ENCODE measurements around the gene VAV2.

The VAV2 gene

GRCh38 chr9:133779081-133779480 lies 213.0 kb downstream of the VAV2 start:
- Histone ChIP-seq H3K4me1 (peaks cover 5 to 54% (median 39%) of the 10 kb centered on the region in 10 experiments; a peak in 17 of 20 replicates), H3K9me3 (replicated peaks in 1 of 11) (peaks cover 9 to 13% (median 10%) of the 10 kb centered on the region in 11 experiments), H3K36me3 (peaks cover 22 to 53% (median 29%) of the 10 kb centered on the region in 11 experiments), H3K27me3 (no peaks in the 10 kb centered on the region), H3K9ac (peak overlapping the region in 1 of 11 experiments; percentile 33; a peak in 2 of 22 replicates), H3K27ac (no peak overlapping the region), H3K4me2 (no peak overlapping the region), H4K20me1 (peaks cover 0 to 23% (median 6%) of the 10 kb centered on the region in 11 experiments; a peak in 9 of 22 replicates), H3K4me3 (no peak overlapping the region)
- no peak for TF ChIP-seq Cebpa-rat (IDR thresholded peaks at IDR 0.05)

GRCh38 chr9:133778336-133779013 lies 213.6 kb downstream of the VAV2 start:
- Histone ChIP-seq H3K9ac (no peak overlapping the region), H3K36me3 (peaks cover 28 to 59% (median 34%) of the 10 kb centered on the region in 11 experiments), H3K4me3 (no peak overlapping the region), H3K4me1 (peaks cover 5 to 48% (median 33%) of the 10 kb centered on the region in 10 experiments; a peak in 17 of 20 replicates), H3K27ac (no peak overlapping the region), H4K20me1 (peaks cover 0 to 23% (median 5%) of the 10 kb centered on the region in 11 experiments; a peak in 9 of 22 replicates), H3K27me3 (no peaks in the 10 kb centered on the region), H3K9me3 (replicated peaks in 1 of 11) (peaks cover 11 to 19% (median 14%) of the 10 kb centered on the region in 11 experiments), H3K4me2 (no peak overlapping the region)
- no peak for TF ChIP-seq Cebpa-rat (IDR thresholded peaks at IDR 0.05)

- Histone ChIP-seq H3K9ac (peak overlapping the region in 2 of 11 experiments; percentile 1 to 28; a peak in 1 of 22 replicates), H3K27me3 (no peaks in the 10 kb centered on the region), H3K27ac (no peak overlapping the region), H3K9me3 (replicated peaks in 1 of 11) (peaks cover 11 to 19% (median 14%) of the 10 kb centered on the region in 11 experiments), H3K36me3 (peaks cover 28 to 63% (median 38%) of the 10 kb centered on the region in 11 experiments), H3K4me1 (peaks cover 5 to 42% (median 26%) of the 10 kb centered on the region in 10 experiments; a peak in 17 of 20 replicates), H3K4me2 (peak overlapping the region in 9 of 11 experiments; percentile 37 to 73 (median 62); a peak in 16 of 22 replicates), H3K4me3 (no peak overlapping the region), H4K20me1 (peaks cover 0 to 22% (median 4%) of the 10 kb centered on the region in 11 experiments; a peak in 9 of 22 replicates)
- no peak for TF ChIP-seq Cebpa-rat (IDR thresholded peaks at IDR 0.05)
These were observed 214.3 kb downstream of the VAV2 start for GRCh38 chr9:133777871-133778270.

- H3K4me1 ChIP-seq = peaks cover 5 to 36% (median 20%) of the 10 kb centered on the region in 10 experiments; a peak in 16 of 20 replicates
- H3K27me3 ChIP-seq = no peaks in the 10 kb centered on the region
- peaks cover 0 to 15% (median 0%) of the 10 kb centered on the region in 11 experiments; a peak in 3 of 22 replicates for H4K20me1 ChIP-seq
- no peak for TF ChIP-seq Cebpa-rat (IDR thresholded peaks at IDR 0.05)
- H3K36me3 ChIP-seq = peaks cover 28 to 69% (median 44%) of the 10 kb centered on the region in 11 experiments
- peaks cover 11 to 19% (median 14%) of the 10 kb centered on the region in 11 experiments for H3K9me3 ChIP-seq (replicated peaks in 1 of 11)
- H3K4me2 ChIP-seq = peak overlapping the region in 10 of 11 experiments; percentile 20 to 73 (median 58); a peak in 19 of 22 replicates
- peak overlapping the region in 2 of 11 experiments; percentile 11 to 37; a peak in 3 of 22 replicates for H3K27ac ChIP-seq
- H3K4me3 ChIP-seq = no peak overlapping the region
- peak overlapping the region in 7 of 11 experiments; percentile 1 to 51 (median 30); a peak in 7 of 22 replicates for H3K9ac ChIP-seq
These were observed 214.9 kb downstream of the VAV2 start for GRCh38 chr9:133777068-133777791.

GRCh38 chr9:133775951-133776905 lies 215.9 kb downstream of the VAV2 start:
- Histone ChIP-seq H3K36me3 (peaks cover 28 to 78% (median 47%) of the 10 kb centered on the region in 11 experiments), H3K9ac (peak overlapping the region in 1 of 11 experiments; percentile 33; a peak in 1 of 22 replicates), H3K27ac (no peak overlapping the region), H3K4me3 (no peak overlapping the region), H4K20me1 (peaks cover 0 to 14% (median 0%) of the 10 kb centered on the region in 11 experiments; a peak in 2 of 22 replicates), H3K27me3 (no peaks in the 10 kb centered on the region), H3K4me1 (peaks cover 4 to 31% (median 20%) of the 10 kb centered on the region in 10 experiments; a peak in 16 of 20 replicates), H3K4me2 (peak overlapping the region in 8 of 11 experiments; percentile 38 to 73 (median 64); a peak in 12 of 22 replicates), H3K9me3 (replicated peaks in 1 of 11) (peaks cover 11 to 19% (median 14%) of the 10 kb centered on the region in 11 experiments)
- TF ChIP-seq Cebpa-rat (IDR thresholded peaks at IDR 0.05) = no peak

- Histone ChIP-seq H3K27ac (no peak overlapping the region), H4K20me1 (peaks cover 0 to 14% (median 0%) of the 10 kb centered on the region in 11 experiments; a peak in 2 of 22 replicates), H3K36me3 (peaks cover 28 to 82% (median 48%) of the 10 kb centered on the region in 11 experiments), H3K4me1 (peaks cover 4 to 25% (median 19%) of the 10 kb centered on the region in 10 experiments; a peak in 16 of 20 replicates), H3K27me3 (no peaks in the 10 kb centered on the region), H3K4me2 (no peak overlapping the region), H3K4me3 (no peak overlapping the region), H3K9me3 (replicated peaks in 1 of 11) (peaks cover 11 to 19% (median 14%) of the 10 kb centered on the region in 11 experiments), H3K9ac (0 out of 22 replicates have a peak overlapping the region, but pooled peaks of 1 of the 11 experiments have one; percentile 13)
- no peak for TF ChIP-seq Cebpa-rat (IDR thresholded peaks at IDR 0.05)
These were observed 216.8 kb downstream of the VAV2 start for GRCh38 chr9:133775291-133775690.

- H3K36me3 ChIP-seq = peaks cover 28 to 87% (median 52%) of the 10 kb centered on the region in 11 experiments
- no peak overlapping the region for H3K4me3 ChIP-seq
- no peak overlapping the region for H3K9ac ChIP-seq
- no peak for TF ChIP-seq Cebpa-rat (IDR thresholded peaks at IDR 0.05)
- no peaks in the 10 kb centered on the region for H3K27me3 ChIP-seq
- no peak overlapping the region for H3K27ac ChIP-seq
- peaks cover 4 to 23% (median 18%) of the 10 kb centered on the region in 10 experiments; a peak in 16 of 20 replicates for H3K4me1 ChIP-seq
- peaks cover 11 to 19% (median 14%) of the 10 kb centered on the region in 11 experiments for H3K9me3 ChIP-seq (replicated peaks in 1 of 11)
- peaks cover 0 to 14% (median 0%) of the 10 kb centered on the region in 11 experiments; a peak in 2 of 22 replicates for H4K20me1 ChIP-seq
- H3K4me2 ChIP-seq = no peak overlapping the region
These were observed 217.3 kb downstream of the VAV2 start for GRCh38 chr9:133774799-133775198.
